ENCODE measurements around the gene COL23A1. TPM values are rescaled to one million over a fixed set of nuclear protein-coding genes. Genes with fewer than 3 reads are reported as not detected.

Gene COL23A1
- total and polyA plus RNA-seq, 2 donors (not counting 1 experiment from before 2014, with no cell fraction given) = 0.20 TPM; not detected in 1

DNA sequence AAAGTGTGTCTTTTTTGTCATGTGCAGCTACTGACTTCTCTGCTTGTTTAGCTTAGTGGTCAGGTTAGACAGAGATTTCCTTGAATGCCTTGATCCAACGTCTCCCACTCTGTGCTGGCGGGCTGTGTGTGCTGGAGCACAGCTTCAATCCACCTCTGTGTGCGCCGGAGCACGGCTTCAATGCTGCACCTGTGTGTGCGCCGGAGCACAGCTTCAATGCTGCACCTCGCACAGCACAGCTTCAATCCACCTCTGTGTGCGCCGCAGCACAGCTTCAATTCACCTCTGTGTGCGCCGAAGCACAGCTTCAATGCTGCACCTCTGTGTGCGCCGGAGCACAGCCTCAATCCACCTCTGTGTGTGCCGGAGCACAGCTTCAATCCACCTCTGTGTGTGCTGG, 288.6 kb downstream of the COL23A1 start:
- peaks cover 0 to 3% (median 0%) of the 10 kb centered on the region in 4 experiments for H3K27me3 ChIP-seq (replicated peaks in 1 of 4; ENCODE audit: control extremely low read depth in 1 of 4, control insufficient read depth in 3 of 4, insufficient read depth in 4 of 4, low read length in 3 of 4)
- no peak overlapping the region for H2AFZ ChIP-seq (ENCODE audit: insufficient read depth, low read depth, low read length, poor library complexity, severe bottlenecking)
- 56% methylated on average over 15 of the region's 15 CpGs for WGBS (ENCODE audit: insufficient coverage)
- intact Hi-C loops (cut with micrococcal nuclease) = no loop called here
- peaks cover 8% of the 10 kb centered on the region for H3K27me3 Mint-ChIP-seq
- H3K9me3 Mint-ChIP-seq (ENCODE audit: insufficient read depth) = peaks cover 7% of the 10 kb centered on the region
- no peak overlapping the region for H3K9ac ChIP-seq (ENCODE audit: low read length)
- no peak overlapping the region for H3K27ac ChIP-seq (ENCODE audit: low read length in 2 of 2)
- POLR2A ChIA-PET = no interaction called here
- H3K36me3 ChIP-seq (replicated peaks in 1 of 2; ENCODE audit: control extremely low read depth in 1 of 2, control insufficient read depth in 1 of 2, extremely low read depth in 1 of 2, insufficient read depth in 2 of 2, low read length in 1 of 2) = no peaks in the 10 kb centered on the region
- H3K9me3 ChIP-seq (ENCODE audit: control extremely low read depth in 1 of 3, control insufficient read depth in 2 of 3, insufficient read depth in 1 of 3, low read length in 2 of 3) = peaks cover 0 to 10% (median 0%) of the 10 kb centered on the region in 3 donors
- DNase-seq = no peak
- no peak overlapping the region for H3K4me3 ChIP-seq (ENCODE audit: control extremely low read depth in 1 of 5, extremely low read depth in 1 of 5, insufficient read depth in 1 of 5, low read depth in 2 of 5, low read length in 4 of 5)
- no peak for ATAC-seq (ENCODE audit: low read depth)
- H3K27ac Mint-ChIP-seq = no peak overlapping the region
- H3K4me3 Mint-ChIP-seq = no peak overlapping the region
- no peaks in the 10 kb centered on the region for H3K4me1 ChIP-seq (ENCODE audit: control insufficient read depth in 2 of 2, insufficient read depth in 2 of 2, low read length in 2 of 2)
- no peak overlapping the region for H3K4me2 ChIP-seq (replicated peaks; ENCODE audit: low read depth, low read length, poor library complexity, severe bottlenecking)
- TF ChIP-seq EZH2 (IDR thresholded peaks at IDR 0.05; ENCODE audit: borderline replicate concordance, insufficient read depth, low read depth, low read length, poor library complexity, severe bottlenecking) = no peak
- TF ChIP-seq, protein P1, sequence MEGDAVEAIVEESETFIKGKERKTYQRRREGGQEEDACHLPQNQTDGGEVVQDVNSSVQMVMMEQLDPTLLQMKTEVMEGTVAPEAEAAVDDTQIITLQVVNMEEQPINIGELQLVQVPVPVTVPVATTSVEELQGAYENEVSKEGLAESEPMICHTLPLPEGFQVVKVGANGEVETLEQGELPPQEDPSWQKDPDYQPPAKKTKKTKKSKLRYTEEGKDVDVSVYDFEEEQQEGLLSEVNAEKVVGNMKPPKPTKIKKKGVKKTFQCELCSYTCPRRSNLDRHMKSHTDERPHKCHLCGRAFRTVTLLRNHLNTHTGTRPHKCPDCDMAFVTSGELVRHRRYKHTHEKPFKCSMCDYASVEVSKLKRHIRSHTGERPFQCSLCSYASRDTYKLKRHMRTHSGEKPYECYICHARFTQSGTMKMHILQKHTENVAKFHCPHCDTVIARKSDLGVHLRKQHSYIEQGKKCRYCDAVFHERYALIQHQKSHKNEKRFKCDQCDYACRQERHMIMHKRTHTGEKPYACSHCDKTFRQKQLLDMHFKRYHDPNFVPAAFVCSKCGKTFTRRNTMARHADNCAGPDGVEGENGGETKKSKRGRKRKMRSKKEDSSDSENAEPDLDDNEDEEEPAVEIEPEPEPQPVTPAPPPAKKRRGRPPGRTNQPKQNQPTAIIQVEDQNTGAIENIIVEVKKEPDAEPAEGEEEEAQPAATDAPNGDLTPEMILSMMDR (IDR thresholded peaks at IDR 0.05) = no peak
- no peaks in the 10 kb centered on the region for H3K79me2 ChIP-seq (ENCODE audit: control insufficient read depth, insufficient read depth, low read length)
- CTCF ChIA-PET = no interaction called here
- no peaks in the 10 kb centered on the region for H4K20me1 ChIP-seq (ENCODE audit: control insufficient read depth, insufficient read depth, low read length, poor library complexity, severe bottlenecking)
- peaks cover 3% of the 10 kb centered on the region for H3K4me1 Mint-ChIP-seq

- WGBS (ENCODE audit: insufficient coverage) = 100% methylated on average over 4 of the region's 4 CpGs
- DNase-seq = no peak
- peaks cover 7% of the 10 kb centered on the region for H3K9me3 Mint-ChIP-seq (ENCODE audit: insufficient read depth)
- H3K27me3 ChIP-seq (replicated peaks in 1 of 4; ENCODE audit: control extremely low read depth in 1 of 4, control insufficient read depth in 3 of 4, insufficient read depth in 4 of 4, low read length in 3 of 4) = peaks cover 0 to 3% (median 0%) of the 10 kb centered on the region in 4 experiments
- ATAC-seq (ENCODE audit: low read depth) = no peak
- POLR2A ChIA-PET = no interaction called here
- no peak overlapping the region for H3K9ac ChIP-seq (ENCODE audit: low read length)
- no peak overlapping the region for H3K4me3 ChIP-seq (ENCODE audit: control extremely low read depth in 1 of 5, extremely low read depth in 1 of 5, insufficient read depth in 1 of 5, low read depth in 2 of 5, low read length in 4 of 5)
- no peaks in the 10 kb centered on the region for H4K20me1 ChIP-seq (ENCODE audit: control insufficient read depth, insufficient read depth, low read length, poor library complexity, severe bottlenecking)
- no peak overlapping the region for H3K4me3 Mint-ChIP-seq
- H3K27ac ChIP-seq (ENCODE audit: low read length in 2 of 2) = no peak overlapping the region
- H3K9me3 ChIP-seq (ENCODE audit: control extremely low read depth in 1 of 3, control insufficient read depth in 2 of 3, insufficient read depth in 1 of 3, low read length in 2 of 3) = peaks cover 0 to 10% (median 0%) of the 10 kb centered on the region in 3 donors
- intact Hi-C loops (cut with micrococcal nuclease) = no loop called here
- no peak overlapping the region for H3K27ac Mint-ChIP-seq
- CTCF ChIA-PET = no interaction called here
- H3K4me1 Mint-ChIP-seq = peaks cover 3% of the 10 kb centered on the region
- peaks cover 4% of the 10 kb centered on the region for H3K27me3 Mint-ChIP-seq
- H2AFZ ChIP-seq (ENCODE audit: insufficient read depth, low read depth, low read length, poor library complexity, severe bottlenecking) = no peak overlapping the region
- H3K79me2 ChIP-seq (ENCODE audit: control insufficient read depth, insufficient read depth, low read length) = no peaks in the 10 kb centered on the region
- no peaks in the 10 kb centered on the region for H3K36me3 ChIP-seq (replicated peaks in 1 of 2; ENCODE audit: control extremely low read depth in 1 of 2, control insufficient read depth in 1 of 2, extremely low read depth in 1 of 2, insufficient read depth in 2 of 2, low read length in 1 of 2)
- no peak for TF ChIP-seq EZH2 (IDR thresholded peaks at IDR 0.05; ENCODE audit: borderline replicate concordance, insufficient read depth, low read depth, low read length, poor library complexity, severe bottlenecking)
- TF ChIP-seq, protein P1 (IDR thresholded peaks at IDR 0.05) = no peak
- no peak overlapping the region for H3K4me2 ChIP-seq (replicated peaks; ENCODE audit: low read depth, low read length, poor library complexity, severe bottlenecking)
- H3K4me1 ChIP-seq (ENCODE audit: control insufficient read depth in 2 of 2, insufficient read depth in 2 of 2, low read length in 2 of 2) = no peaks in the 10 kb centered on the region
These were observed 291.8 kb downstream of the COL23A1 start for GRCh38 chr5:178298283-178298807.

All from B cell (primary cell).